Upper lobe of right lung (tissue), 1 donor: Measurements from ENCODE around the gene SPN. TPM values are rescaled to one million over a fixed set of nuclear protein-coding genes. Genes with fewer than 3 reads are reported as not detected.

Experiments used
- ATAC-seq: fragments of 200-7000 bp; cut with Tn5 transposase; one replicate; pipeline ENCODE4 v1.9.1; 2020; ENCODE audit warnings: mild to moderate bottlenecking, moderate library complexity
- DNase-seq: peaks from one replicate; pipeline ENCODE4 v3.0.0-alpha.2; 2020
- H3K27ac ChIP-seq: fragments of 200-600 bp; one replicate; pipeline ENCODE4 v1.8.0; 2022
- H3K27me3 ChIP-seq: fragments of 200-600 bp; one replicate; pipeline ENCODE4 v1.8.0; 2022; ENCODE audit warnings: mild to moderate bottlenecking
- H3K36me3 ChIP-seq: fragments of 200-600 bp; one replicate; pipeline ENCODE4 v1.8.0; 2022
- H3K4me1 ChIP-seq: fragments of 200-600 bp; one replicate; pipeline ENCODE4 v1.8.0; 2022
- H3K4me3 ChIP-seq: fragments of 200-600 bp; one replicate; pipeline ENCODE4 v1.8.0; 2022; ENCODE audit warnings: mild to moderate bottlenecking
- H3K9me3 ChIP-seq: fragments of 200-600 bp; one replicate; pipeline ENCODE4 v1.8.0; 2022
- CTCF ChIP-seq: fragments of 200-600 bp; IDR thresholded peaks from one replicate; pipeline ENCODE4 v1.8.0; 2022; ENCODE audit warnings: antibody characterized with exemption
- intact Hi-C: fragments of 100-400 bp; cut with DNase I; formaldehyde crosslinking; loops from one replicate; pipeline ENCODE4 v1.11.0; 2022
- total RNA-seq: library from RNA; stranded (reverse); fragmentation: NEBNext Ultra II Directional; extraction: Animal tissue kit (Norgen Biotek cat#: 25700); gene quantifications from one replicate; pipeline ENCODE4 v1.2.1, GENCODE V29; 2021
- donor health status: DM: no; HTN: yes; CAD: no; lungs with severe emphysema.

The SPN gene
- total RNA-seq, 1 donor from 2014 or later, result 70.7 TPM

GRCh38 chr16:29719063-29719462, 56.0 kb downstream of the SPN start:
- H3K9me3 ChIP-seq, result no peaks in the 10 kb centered on the region
- no peaks in the 10 kb centered on the region for H3K36me3 ChIP-seq
- no peaks in the 10 kb centered on the region for H3K4me1 ChIP-seq
- no peak for ATAC-seq
- H3K27me3 ChIP-seq, result no peaks in the 10 kb centered on the region
- DNase-seq, result peak; percentile 8
- H3K4me3 ChIP-seq, result no peak overlapping the region
- H3K27ac ChIP-seq, result no peak overlapping the region
- TF ChIP-seq CTCF, result no peak
- intact Hi-C loops, result no loop called here

Other genes starting within 250 kb of the SPN start
- 4.3 TPM for gene BOLA2, start 208.9 kb upstream of the SPN start, total RNA-seq
- gene SLX1B, start 208.7 kb upstream of the SPN start, total RNA-seq, result 12.0 TPM
- gene SULT1A4, start 203.3 kb upstream of the SPN start, total RNA-seq, result 20.0 TPM
- gene NPIPB12, start 156.8 kb upstream of the SPN start, total RNA-seq, result 69.2 TPM
- 15.0 TPM for gene QPRT, start 15.9 kb downstream of the SPN start, total RNA-seq
- 7.3 TPM for gene C16orf54, start 82.7 kb downstream of the SPN start, total RNA-seq
- gene ZG16, start 115.0 kb downstream of the SPN start, total RNA-seq, result not detected
- 19.8 TPM for gene KIF22, start 127.5 kb downstream of the SPN start, total RNA-seq
- 148 TPM for gene MAZ, start 143.3 kb downstream of the SPN start, total RNA-seq
- gene PRRT2, start 148.9 kb downstream of the SPN start, total RNA-seq, result 2.7 TPM
- 15.2 TPM for gene PAGR1, start 152.9 kb downstream of the SPN start, total RNA-seq
- gene MVP, start 157.2 kb downstream of the SPN start, total RNA-seq, result 247 TPM
- 83.2 TPM for gene CDIPT, start 200.0 kb downstream of the SPN start, total RNA-seq
- gene SEZ6L2, start 236.3 kb downstream of the SPN start, total RNA-seq, result 11.9 TPM
- 4.4 TPM for gene ASPHD1, start 237.2 kb downstream of the SPN start, total RNA-seq